K562 (cell line): ENCODE measurements around the gene MRRF.

Source experiments
- BCLAF1 ChIP-seq, 2 experiments: fragments of 450-650 bp in 1 of 2; IDR thresholded peaks; 2 replicates each; pipeline ENCODE4 v1.6.1; 2011 to 2017; ENCODE audit warnings: low read depth in 2 of 2, antibody characterized with exemption in 1 of 2, borderline replicate concordance in 1 of 2, low read length in 1 of 2, mild to moderate bottlenecking in 1 of 2, mixed read lengths in 1 of 2; ENCODE audit not compliant: control insufficient read depth in 1 of 2
- BRF2 ChIP-seq: IDR thresholded peaks from 3 replicates; pipeline ENCODE4 v1.6.1; 2011; ENCODE audit warnings: borderline replicate concordance, mild to moderate bottlenecking; ENCODE audit not compliant: insufficient read length, insufficient read depth
- ESRRA ChIP-seq: fragments of 450-650 bp; IDR thresholded peaks from 2 replicates; pipeline ENCODE4 v1.6.1; 2014; ENCODE audit warnings: low read depth, mild to moderate bottlenecking, moderate library complexity, borderline replicate concordance
- FOS ChIP-seq: IDR thresholded peaks from 3 replicates; pipeline ENCODE4 v1.6.1; 2011; ENCODE audit not compliant: insufficient read length; ENCODE audit errors: extremely low read depth
- FOXO4 ChIP-seq: fragments of 450-650 bp; formaldehyde crosslinking; IDR thresholded peaks from 2 replicates; pipeline ENCODE4 v1.4.0; 2020; ENCODE audit warnings: mild to moderate bottlenecking, moderate library complexity
- HDGF ChIP-seq: fragments of 450-650 bp; IDR thresholded peaks from 2 replicates; pipeline ENCODE4 v1.6.1; 2016
- MNT ChIP-seq, 2 experiments: fragments of 450-650 bp; conservative IDR thresholded peaks; 2 replicates each; pipeline ENCODE4 v1.6.1; 2017; ENCODE audit warnings: mild to moderate bottlenecking in 2 of 2, moderate library complexity in 2 of 2
- NBN ChIP-seq: fragments of 450-650 bp; IDR thresholded peaks from 2 replicates; pipeline ENCODE4 v1.6.1; 2016; ENCODE audit warnings: low read depth, mild to moderate bottlenecking

GRCh38 chr9:122248448-122248865 is 16.2 kb upstream of the MRRF start:
- no peak for TF ChIP-seq FOS
- no peak for TF ChIP-seq HDGF
- no peak for TF ChIP-seq BCLAF1 (IDR thresholded peaks at IDR 0.05; ENCODE audit: borderline replicate concordance in 1 of 2, control insufficient read depth in 1 of 2, low read depth in 2 of 2, low read length in 1 of 2)
- no peak for TF ChIP-seq NBN
- TF ChIP-seq MNT (conservative IDR thresholded peaks at IDR 0.05) = no peak
- no peak for TF ChIP-seq BRF2
- TF ChIP-seq FOXO4 (CRISPR knock-in tag) = no peak
- no peak for TF ChIP-seq ESRRA
